ENCODE measurements around the gene GLRA2.

GLRA2 gene

DNA sequence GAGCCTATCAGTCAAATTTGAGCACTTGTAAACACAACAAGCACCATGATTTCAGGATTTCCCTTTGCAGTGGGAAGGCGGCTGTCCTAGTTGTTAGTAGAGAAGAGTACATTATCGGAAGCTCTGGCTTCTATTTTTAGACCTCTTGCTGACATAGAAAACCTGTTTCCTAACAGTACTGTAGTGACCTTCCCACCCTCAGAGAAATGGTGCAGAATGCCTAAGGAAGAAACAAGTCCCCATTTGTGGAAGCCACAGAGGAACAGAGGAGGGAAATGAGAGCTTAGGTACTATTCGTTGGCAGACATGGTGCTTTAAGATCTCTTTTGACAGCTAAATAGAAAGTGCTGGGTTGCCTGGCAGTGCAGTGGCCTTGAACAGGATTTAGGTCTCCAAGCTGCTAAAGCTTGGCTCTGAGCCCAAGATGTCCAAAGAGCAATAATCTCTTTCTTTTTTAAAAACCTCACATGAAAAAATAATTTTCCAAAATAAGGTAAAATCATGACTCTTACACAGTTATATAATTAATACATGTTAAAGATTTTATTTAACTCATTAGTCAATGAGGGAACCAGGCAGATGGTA, 24.9 kb downstream of the GLRA2 start:
- DNase-seq (ENCODE audit: low spot score), result no peak
- no peak for TF ChIP-seq CTCF (IDR thresholded peaks at IDR 0.05; ENCODE audit: extremely low read depth, missing control alignments)

DNA sequence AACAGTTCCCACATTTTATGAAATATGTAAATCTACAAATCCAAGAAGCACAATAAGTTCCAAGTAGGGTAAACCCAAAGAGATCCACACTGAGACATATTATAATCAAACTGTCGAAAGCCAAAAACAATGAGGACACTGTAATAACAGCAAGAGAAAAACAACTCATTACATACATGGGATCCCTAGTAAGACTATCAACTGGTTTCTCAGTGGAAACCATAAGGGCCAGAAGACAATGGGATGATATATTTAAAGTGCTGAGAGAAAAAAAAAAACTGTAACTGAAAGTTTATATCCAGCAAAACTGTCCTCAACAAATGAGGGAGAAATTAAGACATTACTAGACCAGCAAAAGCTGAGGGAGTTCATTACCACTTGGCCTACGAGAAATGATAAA, 34.7 kb downstream of the GLRA2 start:
- no peak for DNase-seq (ENCODE audit: low spot score)
- TF ChIP-seq CTCF (IDR thresholded peaks at IDR 0.05; ENCODE audit: extremely low read depth, missing control alignments), result no peak

GRCh38 chrX:14573161-14573560, 43.8 kb downstream of the GLRA2 start:
- TF ChIP-seq CTCF (IDR thresholded peaks at IDR 0.05; ENCODE audit: extremely low read depth, missing control alignments), result no peak
- no peak for DNase-seq (ENCODE audit: low spot score)

DNA sequence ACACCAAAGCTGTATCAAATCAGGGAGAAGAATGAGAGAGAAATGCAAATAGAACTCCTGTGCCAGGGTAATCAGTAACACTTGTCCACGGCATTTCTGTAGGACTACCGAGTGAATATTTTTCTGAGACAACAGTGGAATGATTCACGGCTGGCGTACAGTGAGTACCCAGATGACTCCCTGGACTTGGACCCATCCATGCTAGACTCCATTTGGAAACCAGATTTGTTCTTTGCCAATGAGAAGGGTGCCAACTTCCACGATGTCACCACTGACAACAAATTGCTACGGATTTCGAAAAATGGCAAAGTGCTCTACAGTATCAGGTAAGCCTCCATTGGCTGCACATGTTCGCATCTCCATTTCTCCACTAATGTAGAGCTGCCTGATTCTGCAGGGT, 51.7 kb downstream of the GLRA2 start:
- no peak for TF ChIP-seq CTCF (IDR thresholded peaks at IDR 0.05; ENCODE audit: extremely low read depth, missing control alignments)
- DNase-seq (ENCODE audit: low spot score), result no peak

- no peak for DNase-seq (ENCODE audit: low spot score)
- no peak for TF ChIP-seq CTCF (IDR thresholded peaks at IDR 0.05; ENCODE audit: extremely low read depth, missing control alignments)
Measured at GRCh38 chrX:14584548-14584947, 55.2 kb downstream of the GLRA2 start.

GRCh38 chrX:14590216-14590615, 60.9 kb downstream of the GLRA2 start:
- TF ChIP-seq CTCF (IDR thresholded peaks at IDR 0.05; ENCODE audit: extremely low read depth, missing control alignments), result no peak
- DNase-seq (ENCODE audit: low spot score), result no peak

- no peak for TF ChIP-seq CTCF (IDR thresholded peaks at IDR 0.05; ENCODE audit: extremely low read depth, missing control alignments)
- DNase-seq (ENCODE audit: low spot score), result no peak
Measured at GRCh38 chrX:14590693-14591424, 61.5 kb downstream of the GLRA2 start.

All from GM20000 (cell line).